Activated B cell treated with CpG ODN at 0.5 μM for 24 hours (primary cell): ENCODE data around the gene JMJD7. TPM values are rescaled to one million over a fixed set of nuclear protein-coding genes. Genes with fewer than 3 reads are reported as not detected.

ENCODE experiments used
- ATAC-seq: fragments of 200-7000 bp; cut with Tn5 transposase; one replicate; pipeline ENCODE4 v1.10.0; 2021; ENCODE audit warnings: low read depth, mild to moderate bottlenecking, moderate library complexity
- CTCF ChIA-PET: fragments of 350-600 bp; sonication (Branson Sonifier 250); formaldehyde crosslinking; loops from one replicate; lab custom pipeline; 2021; ENCODE audit warnings: antibody characterized with exemption; lab: Charles Lee
- POLR2A ChIA-PET: fragments of 350-600 bp; sonication (Branson Sonifier 250); formaldehyde crosslinking; loops from one replicate; lab custom pipeline; 2021; ENCODE audit warnings: antibody characterized with exemption; lab: Charles Lee
- DNase-seq: peaks from one replicate; pipeline ENCODE4 v3.0.0; 2022
- H3K27ac Mint-ChIP-seq: one replicate; pipeline ENCODE4 v1.8.0; 2020; ENCODE audit warnings: mixed read lengths
- H3K27me3 Mint-ChIP-seq: one replicate; pipeline ENCODE4 v1.8.0; 2021; ENCODE audit warnings: mixed read lengths
- H3K36me3 Mint-ChIP-seq: one replicate; pipeline ENCODE4 v1.8.0; 2021; ENCODE audit warnings: low read depth, mixed read lengths
- H3K4me1 Mint-ChIP-seq: one replicate; pipeline ENCODE4 v1.8.0; 2021; ENCODE audit warnings: mixed read lengths
- H3K4me3 Mint-ChIP-seq: one replicate; pipeline ENCODE4 v1.8.0; 2020; ENCODE audit warnings: mild to moderate bottlenecking, mixed read lengths
- H3K9me3 Mint-ChIP-seq: one replicate; pipeline ENCODE4 v1.8.0; 2020; ENCODE audit warnings: mixed read lengths
- CTCF ChIP-seq: fragments of 200-600 bp; IDR thresholded peaks from one replicate; pipeline ENCODE4 v1.8.0; 2022; ENCODE audit warnings: antibody characterized with exemption, mild to moderate bottlenecking
- intact Hi-C: fragments of 100-400 bp; cut with micrococcal nuclease; formaldehyde crosslinking; loops from one replicate; pipeline ENCODE4 v1.15.1; 2024
- total RNA-seq: library from RNA; stranded (reverse); gene quantifications from 2 replicates; pipeline ENCODE4 v1.2.3, GENCODE V29; 2022

The JMJD7 gene
- total RNA-seq, 1 donor from 2014 or later: 16.5 TPM

DNA sequence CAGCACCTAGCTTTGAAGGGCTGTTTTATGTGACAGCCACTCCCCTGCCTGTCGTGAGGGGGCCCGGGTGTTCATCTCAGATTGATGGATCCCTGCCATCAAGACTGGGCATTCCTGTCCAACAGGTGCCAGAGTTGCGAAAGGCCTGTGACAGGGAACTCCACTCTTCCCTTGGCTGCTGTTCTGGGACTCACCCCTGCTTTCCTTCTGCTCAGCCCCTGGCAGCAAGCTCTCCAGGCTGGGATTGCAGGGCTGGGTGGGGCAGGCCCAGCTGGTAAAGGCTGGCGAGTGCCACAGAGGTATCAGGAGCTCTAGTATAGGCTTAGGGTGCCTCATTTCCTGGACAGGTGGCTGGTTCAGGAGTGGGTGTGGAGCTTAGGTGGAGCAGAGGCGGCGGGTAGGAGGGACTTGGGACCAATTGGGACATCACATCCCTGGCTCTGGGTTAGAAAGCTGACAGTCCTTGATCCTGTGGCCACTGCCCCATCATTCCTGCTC lies 10.6 kb downstream of the JMJD7 start, which contains the start of gene PLA2G4B:
PLA2G4B (plus strand) TSS at position 448 of the 498 bp plus-strand sequence. CDS start 67 bp downstream, outside the sequence.
- POLR2A ChIA-PET: interaction anchor here (0.6 kb wide), 1 partner anchor 524 kb away, joined by 3 read pairs; no protein-coding TSS in a partner anchor

DNA sequence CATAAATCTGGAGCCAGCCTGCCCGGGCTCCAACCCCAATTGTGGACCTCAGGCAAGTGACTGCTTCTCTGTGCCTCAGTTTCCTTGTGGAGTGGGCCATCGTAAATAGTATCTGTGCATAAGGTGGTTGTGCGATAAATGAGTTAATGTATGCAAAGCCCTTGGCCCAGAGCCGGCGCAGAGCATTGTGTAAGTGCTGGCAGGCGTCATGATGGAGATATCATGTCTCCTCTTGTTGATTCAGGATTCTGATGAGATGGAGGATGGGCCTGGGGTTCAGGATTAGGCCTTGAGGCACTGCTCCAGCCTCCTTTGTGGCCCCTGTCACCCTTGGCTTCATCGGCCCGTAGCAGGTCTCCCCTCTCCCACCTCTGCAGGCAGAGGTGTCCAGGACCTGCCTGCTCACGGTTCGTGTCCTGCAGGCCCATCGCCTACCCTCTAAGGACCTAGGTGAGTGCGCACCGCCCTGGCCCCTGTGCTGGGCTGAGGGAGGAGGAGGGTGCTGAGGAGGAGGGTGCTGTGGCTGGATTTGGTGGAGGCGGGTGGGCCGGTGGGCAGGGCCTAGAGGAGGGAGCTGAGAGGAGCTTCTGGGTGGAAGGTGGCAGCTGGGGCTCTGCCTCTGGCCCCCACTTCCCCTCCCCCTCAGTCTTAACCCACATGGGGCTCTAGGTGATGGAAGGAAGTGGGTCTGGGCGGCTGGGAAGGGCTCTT lies 12.0 kb downstream of the JMJD7 start:
- TF ChIP-seq CTCF: no peak
- Mint-ChIP-seq H3K4me1 (peaks cover 2% of the 10 kb centered on the region), H3K4me3 (no peak overlapping the region), H3K27me3 (no peaks in the 10 kb centered on the region), H3K9me3 (no peaks in the 10 kb centered on the region), H3K27ac (no peak overlapping the region), H3K36me3 (peaks cover 25% of the 10 kb centered on the region)
- CTCF ChIA-PET: no interaction called here
- DNase-seq (no peak), ATAC-seq (no peak)
- intact Hi-C loops: no loop called here
- POLR2A ChIA-PET: no interaction called here

More for the DNA sequence above, 10.6 kb downstream of the JMJD7 start, which contains the start of gene PLA2G4B:
- no peak for DNase-seq
- H3K27me3 Mint-ChIP-seq: no peaks in the 10 kb centered on the region
- H3K4me3 Mint-ChIP-seq: no peak within 1 kb of the TSS
- H3K9me3 Mint-ChIP-seq: no peaks in the 10 kb centered on the region
- no peak within 1 kb of the TSS for H3K27ac Mint-ChIP-seq
- no peak for ATAC-seq
- TF ChIP-seq CTCF: no peak
- CTCF ChIA-PET: no interaction called here
- peaks cover 27% of the 10 kb centered on the region for H3K36me3 Mint-ChIP-seq
- intact Hi-C loops: no loop called here
- peaks cover 2% of the 10 kb centered on the region for H3K4me1 Mint-ChIP-seq

DNA sequence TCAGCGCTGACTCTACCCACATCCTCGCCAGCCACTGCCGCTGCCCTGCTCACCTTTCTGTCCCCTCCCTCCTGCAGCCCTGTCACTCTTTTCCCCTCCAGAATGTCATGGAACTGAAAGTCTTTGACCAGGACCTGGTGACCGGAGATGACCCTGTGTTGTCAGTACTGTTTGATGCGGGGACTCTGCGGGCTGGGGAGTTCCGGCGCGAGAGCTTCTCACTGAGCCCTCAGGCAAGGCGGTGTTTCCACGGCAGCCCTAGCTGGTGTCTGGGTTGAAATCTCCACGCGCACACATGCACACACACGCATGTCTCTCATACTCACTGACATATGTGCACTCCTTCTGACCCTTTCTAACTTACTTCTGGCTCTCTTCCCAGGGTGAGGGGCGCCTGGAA lies 12.8 kb downstream of the JMJD7 start:
- ChIA-PET CTCF (no interaction called here), POLR2A (no interaction called here)
- no peak for DNase-seq
- TF ChIP-seq CTCF: no peak
- ATAC-seq: no peak
- Mint-ChIP-seq H3K4me3 (no peak overlapping the region), H3K36me3 (peaks cover 21% of the 10 kb centered on the region), H3K27ac (no peak overlapping the region), H3K9me3 (no peaks in the 10 kb centered on the region), H3K4me1 (peaks cover 2% of the 10 kb centered on the region), H3K27me3 (no peaks in the 10 kb centered on the region)
- intact Hi-C loops: no loop called here

DNA sequence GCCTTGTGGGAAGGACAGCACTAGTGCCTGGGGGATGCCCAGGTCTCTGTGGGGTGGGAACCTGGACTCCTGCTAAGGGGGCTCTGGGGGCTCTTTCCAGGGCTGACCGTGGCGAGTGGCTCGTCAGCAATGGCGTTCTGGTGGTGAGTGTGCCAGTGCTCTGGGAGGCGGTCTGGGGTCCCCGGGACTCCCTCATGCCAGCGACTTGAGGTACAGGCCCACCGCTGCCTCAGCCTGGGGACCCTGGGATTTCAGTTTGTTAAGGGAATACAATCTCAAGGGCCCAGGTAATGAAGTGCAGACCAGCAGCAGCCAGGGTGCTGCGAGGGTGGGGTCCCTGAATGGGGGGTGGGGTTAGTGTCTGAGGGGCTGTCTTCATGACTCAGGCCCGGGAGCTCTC lies 13.2 kb downstream of the JMJD7 start:
- H3K27me3 Mint-ChIP-seq: no peaks in the 10 kb centered on the region
- no peaks in the 10 kb centered on the region for H3K9me3 Mint-ChIP-seq
- ATAC-seq (no peak), DNase-seq (no peak)
- H3K27ac Mint-ChIP-seq: no peak overlapping the region
- no peak overlapping the region for H3K4me3 Mint-ChIP-seq
- CTCF ChIA-PET: no interaction called here
- no peak for TF ChIP-seq CTCF
- POLR2A ChIA-PET: no interaction called here
- intact Hi-C loops: no loop called here
- peaks cover 24% of the 10 kb centered on the region for H3K36me3 Mint-ChIP-seq
- H3K4me1 Mint-ChIP-seq: no peaks in the 10 kb centered on the region

- Mint-ChIP-seq H3K9me3 (no peaks in the 10 kb centered on the region), H3K4me1 (no peaks in the 10 kb centered on the region), H3K36me3 (peaks cover 32% of the 10 kb centered on the region), H3K27ac (no peak overlapping the region), H3K4me3 (no peak overlapping the region), H3K27me3 (no peaks in the 10 kb centered on the region)
- CTCF ChIA-PET: no interaction called here
- ATAC-seq (no peak), DNase-seq (no peak)
- intact Hi-C loops: no loop called here
- TF ChIP-seq CTCF: no peak
- POLR2A ChIA-PET: no interaction called here
Measured at GRCh38 chr15:41842229-41842628, 14.3 kb downstream of the JMJD7 start.
